SK-MEL-5 (cell line): Measurements from ENCODE around the gene SVIP. TPM values are rescaled to one million over a fixed set of nuclear protein-coding genes. Genes with fewer than 3 reads are reported as not detected.

Experiments used
- total RNA-seq: library from RNA; depleted of rRNA; stranded (reverse); fragments of >200 nt; shearing (Covaris generic); gene quantifications from 2 replicates; pipeline ENCODE4 v1.2.3, GENCODE V29; 2014; rRNA removed

The SVIP gene
- total RNA-seq, 1 experiment from 2014 or later: 34.8 TPM

Other genes with a start within 250 kb of the SVIP start
- 20.7 and 23.5 TPM in 2 replicates for gene FANCF, start 204.0 kb downstream of the SVIP start, total RNA-seq
- 8.5 and 9.1 TPM in 2 replicates for gene GAS2, start 163.2 kb downstream of the SVIP start, total RNA-seq
- gene CCDC179, start 30.7 kb upstream of the SVIP start, total RNA-seq: not detected in 2 replicates